ENCODE data around the gene MALAT1.
"Not testable (repeated sequence)": the region's sequence is repeated elsewhere in the genome, so short reads cannot be mapped to it uniquely, and the experiment has no call there.

Gene MALAT1

GRCh38 chr11:65498727-65498976 is 193 bp upstream of the MALAT1 start:
- DNase-seq (ENCODE audit: low read depth), result no peak

GRCh38 chr11:65499713-65500386 is 1.0 kb downstream of the MALAT1 start:
- no peak for DNase-seq (ENCODE audit: low read depth)

- DNase-seq (ENCODE audit: low read depth), result peak; percentile 69
Measured at GRCh38 chr11:65500387-65501185, 1.7 kb downstream of the MALAT1 start.

GRCh38 chr11:65501186-65501471 is 2.3 kb downstream of the MALAT1 start:
- no peak for DNase-seq (ENCODE audit: low read depth)

- peak; percentile 64 for DNase-seq (ENCODE audit: low read depth)
Measured at GRCh38 chr11:65501472-65502273, 2.8 kb downstream of the MALAT1 start.

- DNase-seq (ENCODE audit: low read depth), result no peak
Measured at GRCh38 chr11:65502274-65502554, 3.4 kb downstream of the MALAT1 start.

- peak; percentile 64 for DNase-seq (ENCODE audit: low read depth)
Measured at GRCh38 chr11:65502555-65503367, 3.9 kb downstream of the MALAT1 start.

- peak; percentile 32 for DNase-seq (ENCODE audit: low read depth)
Measured at GRCh38 chr11:65503368-65503948, 4.6 kb downstream of the MALAT1 start.

- DNase-seq (ENCODE audit: low read depth), result peak; percentile 56
Measured at GRCh38 chr11:65503949-65504673, 5.3 kb downstream of the MALAT1 start.

- peak; percentile 45 for DNase-seq (ENCODE audit: low read depth)
Measured at GRCh38 chr11:65504674-65505465, 6.0 kb downstream of the MALAT1 start.

GRCh38 chr11:65505466-65506289 is 6.8 kb downstream of the MALAT1 start:
- peak; percentile 49 for DNase-seq (ENCODE audit: low read depth)

GRCh38 chr11:65506290-65506771 is 7.5 kb downstream of the MALAT1 start:
- DNase-seq (ENCODE audit: low read depth), result peak; percentile 40

GRCh38 chr11:65506772-65507505 is 8.1 kb downstream of the MALAT1 start:
- DNase-seq (ENCODE audit: low read depth), result peak; percentile 36

- not testable (repeated sequence) for DNase-seq (ENCODE audit: low read depth)
Measured at GRCh38 chr11:65512311-65512710, 13.5 kb downstream of the MALAT1 start.

GRCh38 chr11:65516135-65516968 is 17.5 kb downstream of the MALAT1 start:
- no peak for DNase-seq (ENCODE audit: low read depth)

GRCh38 chr11:65518941-65519549 is 20.2 kb downstream of the MALAT1 start:
- DNase-seq (ENCODE audit: low read depth), result not testable (repeated sequence)

- not testable (repeated sequence) for DNase-seq (ENCODE audit: low read depth)
Measured at GRCh38 chr11:65521777-65522521, 23.1 kb downstream of the MALAT1 start.

Data from CMK (cell line).